ENCODE data around the gene MDFIC.

Gene MDFIC

GRCh38 chr7:115005953-115006352, 84.1 kb downstream of the MDFIC start:
- DNase-seq (no peak), ATAC-seq (ENCODE audit: insufficient read depth, low read depth) (no peak)
- peaks cover 64% of the 10 kb centered on the region for H3K4me1 ChIP-seq (ENCODE audit: insufficient read depth, low read length)
- peak overlapping the region; percentile 53 for H3K27ac ChIP-seq (ENCODE audit: low read length)
- no peaks in the 10 kb centered on the region for H3K27me3 ChIP-seq (ENCODE audit: insufficient read depth, low read length, poor library complexity)
- no peaks in the 10 kb centered on the region for H4K20me1 ChIP-seq (ENCODE audit: insufficient read depth, low read length)
- H3K79me2 ChIP-seq (ENCODE audit: insufficient read depth, low read length), result peaks cover 17% of the 10 kb centered on the region
- H2AFZ ChIP-seq (ENCODE audit: low read depth, low read length), result no peak overlapping the region
- H3K4me3 ChIP-seq (ENCODE audit: low read depth in 1 of 2, low read length in 2 of 2), result no peak overlapping the region
- H3K36me3 ChIP-seq (ENCODE audit: insufficient read depth, low read length), result peaks cover 13% of the 10 kb centered on the region; the same call in 1 of the 2 replicates
- H3K9ac ChIP-seq (ENCODE audit: low read depth, low read length), result no peak overlapping the region
- TF ChIP-seq EZH2 (IDR thresholded peaks at IDR 0.05; ENCODE audit: borderline replicate concordance, low read depth, low read length, severe bottlenecking) (no peak), CTCF (IDR thresholded peaks at IDR 0.05; ENCODE audit: borderline replicate concordance, extremely low read depth, low read length, poor library complexity, severe bottlenecking) (no peak)
- H3K4me2 ChIP-seq (ENCODE audit: insufficient read depth, low read length), result 0 out of 2 replicates have a peak overlapping the region, but pooled peaks have one; percentile 15
- H3K9me3 ChIP-seq (ENCODE audit: insufficient read depth, low read length, severe bottlenecking), result no peaks in the 10 kb centered on the region

- peaks cover 81% of the 10 kb centered on the region for H3K4me1 ChIP-seq (ENCODE audit: insufficient read depth, low read length)
These were observed 85.9 kb downstream of the MDFIC start for GRCh38 chr7:115007751-115008150.

GRCh38 chr7:115008465-115009114, 86.7 kb downstream of the MDFIC start:
- Histone ChIP-seq H3K4me1 (ENCODE audit: insufficient read depth, low read length) (peaks cover 84% of the 10 kb centered on the region), H3K36me3 (ENCODE audit: insufficient read depth, low read length) (peaks cover 20% of the 10 kb centered on the region), H3K4me3 (ENCODE audit: low read depth in 1 of 2, low read length in 2 of 2) (peak overlapping the region in 1 of 2 experiments; percentile 53; a peak in 2 of 4 replicates), H4K20me1 (ENCODE audit: insufficient read depth, low read length) (no peaks in the 10 kb centered on the region), H3K4me2 (ENCODE audit: insufficient read depth, low read length) (peak overlapping the region; percentile 79), H3K27ac (ENCODE audit: low read length) (peak overlapping the region; percentile 90), H3K79me2 (ENCODE audit: insufficient read depth, low read length) (peaks cover 31% of the 10 kb centered on the region), H2AFZ (ENCODE audit: low read depth, low read length) (no peak overlapping the region), H3K27me3 (ENCODE audit: insufficient read depth, low read length, poor library complexity) (no peaks in the 10 kb centered on the region), H3K9me3 (ENCODE audit: insufficient read depth, low read length, severe bottlenecking) (no peaks in the 10 kb centered on the region), H3K9ac (ENCODE audit: low read depth, low read length) (peak overlapping the region; percentile 54)
- TF ChIP-seq EZH2 (IDR thresholded peaks at IDR 0.05; ENCODE audit: borderline replicate concordance, low read depth, low read length, severe bottlenecking) (no peak), CTCF (IDR thresholded peaks at IDR 0.05; ENCODE audit: borderline replicate concordance, extremely low read depth, low read length, poor library complexity, severe bottlenecking) (no peak)
- ATAC-seq (ENCODE audit: insufficient read depth, low read depth), result peak; percentile 75
- peak; percentile 79 for DNase-seq

More at GRCh38 chr7:115007751-115008150, 85.9 kb downstream of the MDFIC start:
- peak overlapping the region; percentile 79 for H3K4me2 ChIP-seq (ENCODE audit: insufficient read depth, low read length)
- H3K27ac ChIP-seq (ENCODE audit: low read length), result peak overlapping the region; percentile 90
- no peak for DNase-seq
- TF ChIP-seq EZH2 (IDR thresholded peaks at IDR 0.05; ENCODE audit: borderline replicate concordance, low read depth, low read length, severe bottlenecking) (no peak), CTCF (IDR thresholded peaks at IDR 0.05; ENCODE audit: borderline replicate concordance, extremely low read depth, low read length, poor library complexity, severe bottlenecking) (no peak)
- no peaks in the 10 kb centered on the region for H3K27me3 ChIP-seq (ENCODE audit: insufficient read depth, low read length, poor library complexity)
- H4K20me1 ChIP-seq (ENCODE audit: insufficient read depth, low read length), result no peaks in the 10 kb centered on the region
- no peak overlapping the region for H2AFZ ChIP-seq (ENCODE audit: low read depth, low read length)
- ATAC-seq (ENCODE audit: insufficient read depth, low read depth), result no peak
- H3K79me2 ChIP-seq (ENCODE audit: insufficient read depth, low read length), result peaks cover 31% of the 10 kb centered on the region
- H3K9me3 ChIP-seq (ENCODE audit: insufficient read depth, low read length, severe bottlenecking), result no peaks in the 10 kb centered on the region
- H3K4me3 ChIP-seq (ENCODE audit: low read depth in 1 of 2, low read length in 2 of 2), result peak overlapping the region in 1 of 2 experiments; percentile 53; a peak in 2 of 4 replicates
- H3K9ac ChIP-seq (ENCODE audit: low read depth, low read length), result peak overlapping the region; percentile 54
- H3K36me3 ChIP-seq (ENCODE audit: insufficient read depth, low read length), result peaks cover 17% of the 10 kb centered on the region

All from DND-41 (cell line).